ENCODE data around the gene TMEM60. TPM values are rescaled to one million over a fixed set of nuclear protein-coding genes. Genes with fewer than 3 reads are reported as not detected.

The TMEM60 gene
- total and polyA plus RNA-seq, 2 donors (not counting 1 experiment from before 2014, with no cell fraction given) = 5.0 to 20.4 TPM

DNA sequence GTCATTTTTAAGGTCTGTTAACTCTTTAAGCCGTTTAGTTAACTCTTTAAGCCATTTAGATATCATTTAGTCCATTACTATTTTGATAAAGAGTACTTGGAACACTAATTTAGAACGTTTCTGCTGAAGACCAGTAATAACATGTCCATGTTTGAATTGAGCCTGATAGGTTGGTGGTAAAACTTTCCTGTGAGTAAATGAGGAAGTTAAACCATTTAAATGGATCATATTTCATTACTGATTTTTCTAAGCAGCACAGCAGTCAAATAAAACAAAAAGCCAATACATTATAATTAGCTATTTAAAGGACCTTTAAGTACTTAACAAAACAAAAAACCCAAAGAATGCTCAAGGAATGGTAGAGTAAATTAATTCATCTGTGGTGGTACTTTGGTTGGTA lies 29.8 kb upstream of the TMEM60 start:
- H3K4me1 ChIP-seq (ENCODE audit: control insufficient read depth in 2 of 2, insufficient read depth in 2 of 2, low read length in 2 of 2) = peaks cover 70 to 82% of the 10 kb centered on the region in 2 donors
- H3K9me3 Mint-ChIP-seq (ENCODE audit: insufficient read depth) = peaks cover 5% of the 10 kb centered on the region
- no peak for ATAC-seq (ENCODE audit: low read depth)
- no peak overlapping the region for H2AFZ ChIP-seq (ENCODE audit: insufficient read depth, low read depth, low read length, poor library complexity, severe bottlenecking)
- no peaks in the 10 kb centered on the region for H4K20me1 ChIP-seq (ENCODE audit: control insufficient read depth, insufficient read depth, low read length, poor library complexity, severe bottlenecking)
- peak overlapping the region; percentile 6 for H3K4me3 Mint-ChIP-seq
- H3K27ac Mint-ChIP-seq = peak overlapping the region; percentile 54
- H3K9ac ChIP-seq (ENCODE audit: low read length) = peak overlapping the region; percentile 10
- ChIA-PET POLR2A (no interaction called here), CTCF (interaction anchor here (1.1 kb wide), 1 partner anchor 30 kb away, joined by 3 read pairs; the partner anchor contains the start of genes PHTF2 and TMEM60)
- no peaks in the 10 kb centered on the region for H3K27me3 Mint-ChIP-seq
- intact Hi-C loops (cut with micrococcal nuclease) = loop anchor here (5.0 kb wide), 1 partner anchor 79 kb away; no protein-coding TSS in a partner anchor
- H3K36me3 ChIP-seq (replicated peaks in 1 of 2; ENCODE audit: control extremely low read depth in 1 of 2, control insufficient read depth in 1 of 2, extremely low read depth in 1 of 2, insufficient read depth in 2 of 2, low read length in 1 of 2) = no peaks in the 10 kb centered on the region
- H3K79me2 ChIP-seq (ENCODE audit: control insufficient read depth, insufficient read depth, low read length) = peaks cover 90% of the 10 kb centered on the region
- peak overlapping the region; percentile 45 for H3K4me2 ChIP-seq (replicated peaks; ENCODE audit: low read depth, low read length, poor library complexity, severe bottlenecking)
- no peak for DNase-seq
- TF ChIP-seq, protein P1, sequence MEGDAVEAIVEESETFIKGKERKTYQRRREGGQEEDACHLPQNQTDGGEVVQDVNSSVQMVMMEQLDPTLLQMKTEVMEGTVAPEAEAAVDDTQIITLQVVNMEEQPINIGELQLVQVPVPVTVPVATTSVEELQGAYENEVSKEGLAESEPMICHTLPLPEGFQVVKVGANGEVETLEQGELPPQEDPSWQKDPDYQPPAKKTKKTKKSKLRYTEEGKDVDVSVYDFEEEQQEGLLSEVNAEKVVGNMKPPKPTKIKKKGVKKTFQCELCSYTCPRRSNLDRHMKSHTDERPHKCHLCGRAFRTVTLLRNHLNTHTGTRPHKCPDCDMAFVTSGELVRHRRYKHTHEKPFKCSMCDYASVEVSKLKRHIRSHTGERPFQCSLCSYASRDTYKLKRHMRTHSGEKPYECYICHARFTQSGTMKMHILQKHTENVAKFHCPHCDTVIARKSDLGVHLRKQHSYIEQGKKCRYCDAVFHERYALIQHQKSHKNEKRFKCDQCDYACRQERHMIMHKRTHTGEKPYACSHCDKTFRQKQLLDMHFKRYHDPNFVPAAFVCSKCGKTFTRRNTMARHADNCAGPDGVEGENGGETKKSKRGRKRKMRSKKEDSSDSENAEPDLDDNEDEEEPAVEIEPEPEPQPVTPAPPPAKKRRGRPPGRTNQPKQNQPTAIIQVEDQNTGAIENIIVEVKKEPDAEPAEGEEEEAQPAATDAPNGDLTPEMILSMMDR (IDR thresholded peaks at IDR 0.05) = no peak
- TF ChIP-seq EZH2 (IDR thresholded peaks at IDR 0.05; ENCODE audit: borderline replicate concordance, insufficient read depth, low read depth, low read length, poor library complexity, severe bottlenecking) = no peak
- peaks cover 74% of the 10 kb centered on the region for H3K4me1 Mint-ChIP-seq
- no peaks in the 10 kb centered on the region for H3K27me3 ChIP-seq (replicated peaks in 1 of 4; ENCODE audit: control extremely low read depth in 1 of 4, control insufficient read depth in 3 of 4, insufficient read depth in 4 of 4, low read length in 3 of 4)
- H3K4me3 ChIP-seq (ENCODE audit: control extremely low read depth in 1 of 5, extremely low read depth in 1 of 5, insufficient read depth in 1 of 5, low read depth in 2 of 5, low read length in 4 of 5) = peak overlapping the region in 1 of 5 experiments; percentile 11
- H3K9me3 ChIP-seq (ENCODE audit: control extremely low read depth in 1 of 3, control insufficient read depth in 2 of 3, insufficient read depth in 1 of 3, low read length in 2 of 3) = peaks cover 0 to 22% (median 12%) of the 10 kb centered on the region in 3 donors
- H3K27ac ChIP-seq (ENCODE audit: low read length in 2 of 2) = peak overlapping the region in 1 of 2 donors; percentile 27
- whole genome bisulfite sequencing (ENCODE audit: insufficient coverage) = no CpG with 5 or more reads among the region's 2 CpGs

DNA sequence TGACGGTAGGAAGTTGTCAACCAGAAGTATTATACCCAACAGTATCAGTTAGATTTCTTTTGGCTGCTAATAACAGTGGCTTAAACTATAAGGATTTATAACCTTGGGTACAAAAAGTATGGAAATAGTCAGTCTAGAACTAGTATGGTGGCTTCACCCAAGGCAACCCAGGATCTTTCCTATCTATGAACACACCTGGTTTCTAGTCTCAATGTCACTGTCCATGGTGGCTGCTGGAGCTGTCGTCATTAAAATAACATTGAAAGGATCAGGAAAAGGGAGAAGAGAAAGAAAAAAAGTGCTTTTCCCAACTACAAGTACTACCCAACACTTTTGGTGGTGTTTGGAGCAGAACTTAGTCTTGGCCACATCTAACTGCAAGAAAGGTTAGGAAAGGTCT lies 28.1 kb upstream of the TMEM60 start:
- ChIA-PET CTCF (interaction anchor here (1.7 kb wide), 1 partner anchor 28 kb away, joined by 4 read pairs; the partner anchor contains the start of genes PHTF2 and TMEM60), POLR2A (no interaction called here)
- intact Hi-C loops (cut with micrococcal nuclease) = loop anchor here (5.0 kb wide), 1 partner anchor 81 kb away; no protein-coding TSS in a partner anchor
- H3K9me3 ChIP-seq (ENCODE audit: control extremely low read depth in 1 of 3, control insufficient read depth in 2 of 3, insufficient read depth in 1 of 3, low read length in 2 of 3) = peaks cover 0 to 36% (median 29%) of the 10 kb centered on the region in 3 donors
- TF ChIP-seq EZH2 (IDR thresholded peaks at IDR 0.05; ENCODE audit: borderline replicate concordance, insufficient read depth, low read depth, low read length, poor library complexity, severe bottlenecking) = no peak
- TF ChIP-seq, protein P1 (IDR thresholded peaks at IDR 0.05) = no peak
- no peaks in the 10 kb centered on the region for H4K20me1 ChIP-seq (ENCODE audit: control insufficient read depth, insufficient read depth, low read length, poor library complexity, severe bottlenecking)
- no CpG with 5 or more reads among the region's 2 CpGs for WGBS (ENCODE audit: insufficient coverage)
- peaks cover 90% of the 10 kb centered on the region for H3K79me2 ChIP-seq (ENCODE audit: control insufficient read depth, insufficient read depth, low read length)
- no peak overlapping the region for H3K4me3 ChIP-seq (ENCODE audit: control extremely low read depth in 1 of 5, extremely low read depth in 1 of 5, insufficient read depth in 1 of 5, low read depth in 2 of 5, low read length in 4 of 5)
- H3K27ac Mint-ChIP-seq = peak overlapping the region; percentile 69
- H3K4me1 Mint-ChIP-seq = peaks cover 72% of the 10 kb centered on the region
- DNase-seq = no peak
- H3K27me3 Mint-ChIP-seq = no peaks in the 10 kb centered on the region
- H2AFZ ChIP-seq (ENCODE audit: insufficient read depth, low read depth, low read length, poor library complexity, severe bottlenecking) = no peak overlapping the region
- no peak for ATAC-seq (ENCODE audit: low read depth)
- H3K4me3 Mint-ChIP-seq = peak overlapping the region; percentile 21
- peak overlapping the region; percentile 3 for H3K9ac ChIP-seq (ENCODE audit: low read length)
- H3K4me1 ChIP-seq (ENCODE audit: control insufficient read depth in 2 of 2, insufficient read depth in 2 of 2, low read length in 2 of 2) = peaks cover 75 to 83% of the 10 kb centered on the region in 2 donors
- H3K36me3 ChIP-seq (replicated peaks in 1 of 2; ENCODE audit: control extremely low read depth in 1 of 2, control insufficient read depth in 1 of 2, extremely low read depth in 1 of 2, insufficient read depth in 2 of 2, low read length in 1 of 2) = no peaks in the 10 kb centered on the region
- no peaks in the 10 kb centered on the region for H3K27me3 ChIP-seq (replicated peaks in 1 of 4; ENCODE audit: control extremely low read depth in 1 of 4, control insufficient read depth in 3 of 4, insufficient read depth in 4 of 4, low read length in 3 of 4)
- peak overlapping the region; percentile 11 for H3K4me2 ChIP-seq (replicated peaks; ENCODE audit: low read depth, low read length, poor library complexity, severe bottlenecking)
- H3K9me3 Mint-ChIP-seq (ENCODE audit: insufficient read depth) = peaks cover 10% of the 10 kb centered on the region
- H3K27ac ChIP-seq (ENCODE audit: low read length in 2 of 2) = peak overlapping the region; percentile 2 to 52

Data from B cell (primary cell).